Left cardiac atrium (tissue), 4 donors: ENCODE data around the gene KRT77. TPM values are rescaled to one million over a fixed set of nuclear protein-coding genes. Genes with fewer than 3 reads are reported as not detected.
A peak's percentile ranks its signal among the peaks of the same experiment; 100 is the strongest.
"Not testable (repeated sequence)": the region's sequence is repeated elsewhere in the genome, so short reads cannot be mapped to it uniquely, and the experiment has no call there.

Experiments used
- ATAC-seq, 2 donors: fragments of 200-7000 bp; cut with Tn5 transposase; one replicate each; pipeline ENCODE4 v1.9.1; 2020; ENCODE audit warnings: mild to moderate bottlenecking in 2 of 2, moderate library complexity in 2 of 2
- DNase-seq: peaks from one replicate; pipeline ENCODE4 v3.0.0-alpha.2; 2020
- intact Hi-C, 2 donors: fragments of 100-400 bp; cut with DNase I; formaldehyde crosslinking; loops; one replicate each; pipeline versions ENCODE4 v1.14.1 to v1.15.1; 2022 to 2023
- long read RNA-seq: library from polyadenylated mRNA; unstranded; transcript quantifications from one replicate; pipeline ENCODE4 v2.0.0, GENCODE V29; 2021
- total RNA-seq, 2 donors: library from RNA; stranded (reverse); fragmentation: NEBNext Ultra II Directional; extraction: Animal tissue kit (Norgen Biotek cat#: 25700); gene quantifications; one replicate each; pipeline ENCODE4 v1.2.1, GENCODE V29; 2021
- donor health status: DM: no; HTN: yes; CAD: no.
- donor health status: DM: no; HTN: yes; CAD: no; lungs with severe emphysema.
- donor health status: DM: yes; HTN: yes; CAD: no.
- donor health status: Dilated cardiomyopathy.

The KRT77 gene
- not detected for total RNA-seq
- long read RNA-seq = 0 reads

DNA sequence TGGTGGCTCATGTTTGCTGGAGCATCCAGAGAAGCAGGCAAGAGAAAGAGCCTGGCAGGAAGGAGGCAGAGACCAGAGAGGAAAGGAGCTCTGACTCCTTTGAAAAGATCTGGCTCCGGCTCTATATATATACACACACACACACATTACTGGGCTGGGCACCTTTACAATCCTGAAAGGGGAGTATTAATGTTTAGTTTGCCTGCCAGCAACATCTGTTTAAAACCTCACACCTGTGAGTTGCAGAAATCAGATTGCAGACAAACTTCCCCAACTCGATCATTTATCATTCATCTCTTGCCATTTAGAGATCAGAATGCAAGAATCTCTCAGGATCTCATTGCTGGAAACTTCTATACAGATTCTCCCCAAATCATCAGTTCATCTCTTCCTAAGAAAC, at the start of gene KRT77:
TSS of gene KRT77 (minus strand) at position 101 of the 400 bp plus-strand sequence. CDS start at position 11, 90 bp downstream.
- ATAC-seq (no peak), DNase-seq (no peak)
- intact Hi-C loops = no loop called here

- DNase-seq = no peak
- ATAC-seq = no peak
- intact Hi-C loops = no loop called here
Measured at GRCh38 chr12:52752516-52752915, 49.2 kb upstream of the KRT77 start.

DNA sequence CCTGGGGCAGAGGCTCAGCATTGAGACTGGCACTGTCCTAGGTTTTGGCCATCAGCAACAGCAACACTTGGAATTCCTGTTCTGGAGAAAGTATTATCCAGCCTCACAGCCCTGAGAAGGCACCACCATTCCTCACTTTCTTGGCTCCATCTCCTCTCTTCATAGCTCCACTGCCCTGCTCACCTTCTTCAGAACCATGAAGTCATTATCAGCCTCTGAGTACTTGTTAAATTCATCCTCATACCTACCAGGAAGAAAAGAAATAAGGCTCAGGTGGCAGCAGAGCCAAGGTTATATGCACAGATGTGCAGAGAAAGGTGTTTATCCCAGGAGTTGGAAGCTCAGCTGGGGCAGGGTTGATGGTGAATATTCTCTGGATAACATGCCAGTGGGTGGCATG, 48.5 kb upstream of the KRT77 start:
- intact Hi-C loops = no loop called here
- no peak for ATAC-seq
- no peak for DNase-seq

DNA sequence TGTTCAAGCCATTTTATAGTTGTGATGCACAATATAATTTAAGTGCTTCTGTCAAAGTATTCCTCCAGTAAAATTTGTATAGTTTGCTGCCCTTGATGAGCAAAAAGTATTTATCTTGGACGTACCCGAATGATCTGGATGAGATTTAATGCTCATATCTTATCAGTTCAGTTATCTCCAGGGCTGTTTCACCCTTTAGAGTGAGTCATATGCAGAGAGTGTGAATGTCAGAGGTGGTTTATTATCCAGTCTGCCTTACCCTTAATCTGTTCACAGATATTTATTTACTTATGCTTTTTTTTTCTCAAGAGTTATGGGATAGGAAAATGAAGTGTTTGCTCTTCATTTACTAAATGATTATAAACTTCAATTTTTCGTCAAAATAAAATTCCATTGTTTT, 47.2 kb upstream of the KRT77 start:
- ATAC-seq, intact Hi-C loops: not testable (repeated sequence)

DNA sequence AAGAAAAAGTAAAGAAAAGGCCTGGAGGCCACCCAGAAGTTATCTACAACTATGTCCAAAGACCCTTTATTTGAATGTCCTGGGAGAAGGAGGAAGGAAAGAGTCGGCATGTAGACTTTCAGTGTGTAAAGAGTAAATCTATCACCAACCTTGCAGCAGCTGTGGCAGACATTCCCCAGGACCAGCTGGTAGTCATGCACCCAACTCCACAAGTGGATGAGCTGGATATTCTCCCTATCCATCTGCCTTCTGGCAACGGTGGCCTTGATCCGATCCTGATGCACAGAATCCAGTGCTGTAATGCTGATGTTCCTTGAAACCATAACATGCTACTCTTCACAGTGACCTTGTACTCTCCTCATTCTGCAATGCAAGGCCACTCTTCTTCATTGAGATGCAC, 46.5 kb upstream of the KRT77 start:
- ATAC-seq = no peak
- DNase-seq = no peak
- intact Hi-C loops = no loop called here

More for the DNA sequence above, 47.2 kb upstream of the KRT77 start:
- DNase-seq = not testable (repeated sequence)

GRCh38 chr12:52748578-52748977, 45.3 kb upstream of the KRT77 start:
- intact Hi-C loops = no loop called here

DNA sequence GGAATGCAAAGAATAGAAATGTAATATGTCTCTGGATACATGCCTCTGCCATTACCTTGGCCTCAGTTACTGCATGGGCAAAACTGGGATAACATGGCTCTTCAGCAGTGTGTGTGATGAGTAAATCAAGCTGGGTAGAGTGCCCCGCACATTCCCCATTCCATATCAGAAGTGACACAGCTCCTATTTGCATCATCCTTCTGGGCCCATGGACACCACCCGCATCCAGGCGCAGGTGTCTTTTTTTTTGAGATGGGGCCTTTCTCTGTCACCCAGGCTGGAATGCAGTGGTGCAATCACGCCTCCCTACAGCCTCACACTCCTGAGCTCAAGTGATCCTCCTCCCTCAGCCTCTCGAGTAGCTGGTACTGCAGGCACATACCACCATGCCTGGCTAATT, 42.2 kb upstream of the KRT77 start:
- ATAC-seq (no peak), DNase-seq (no peak)
- intact Hi-C loops = no loop called here

More at GRCh38 chr12:52748578-52748977, 45.3 kb upstream of the KRT77 start:
- no peak for ATAC-seq
- DNase-seq = no peak

GRCh38 chr12:52744493-52745156, 41.3 kb upstream of the KRT77 start:
- no peak for ATAC-seq
- DNase-seq = no peak
- intact Hi-C loops = no loop called here

GRCh38 chr12:52742822-52743457, 39.6 kb upstream of the KRT77 start:
- ATAC-seq (no peak), DNase-seq (no peak)
- intact Hi-C loops = no loop called here

DNA sequence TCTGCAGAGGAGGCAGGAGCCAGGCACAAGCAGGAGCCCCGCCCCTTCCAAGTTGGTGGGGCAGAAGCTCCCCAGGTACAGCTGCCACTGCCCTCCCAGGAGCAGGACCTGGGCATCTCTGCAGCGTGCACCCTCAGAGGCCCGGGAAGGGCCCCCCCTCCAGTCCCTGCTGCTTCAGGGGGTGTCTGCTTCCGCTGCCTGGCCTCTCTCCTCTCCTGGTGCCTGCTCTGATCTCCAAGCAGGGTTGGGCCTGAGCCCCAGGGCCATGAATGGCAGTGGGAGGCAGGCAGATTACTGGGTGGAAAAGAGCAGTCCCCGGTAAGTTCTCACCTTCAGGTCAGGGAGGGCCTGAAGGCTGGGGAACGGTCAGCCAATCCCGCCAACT, 38.9 kb upstream of the KRT77 start:
- ATAC-seq (no peak), DNase-seq (no peak)
- intact Hi-C loops = no loop called here

DNA sequence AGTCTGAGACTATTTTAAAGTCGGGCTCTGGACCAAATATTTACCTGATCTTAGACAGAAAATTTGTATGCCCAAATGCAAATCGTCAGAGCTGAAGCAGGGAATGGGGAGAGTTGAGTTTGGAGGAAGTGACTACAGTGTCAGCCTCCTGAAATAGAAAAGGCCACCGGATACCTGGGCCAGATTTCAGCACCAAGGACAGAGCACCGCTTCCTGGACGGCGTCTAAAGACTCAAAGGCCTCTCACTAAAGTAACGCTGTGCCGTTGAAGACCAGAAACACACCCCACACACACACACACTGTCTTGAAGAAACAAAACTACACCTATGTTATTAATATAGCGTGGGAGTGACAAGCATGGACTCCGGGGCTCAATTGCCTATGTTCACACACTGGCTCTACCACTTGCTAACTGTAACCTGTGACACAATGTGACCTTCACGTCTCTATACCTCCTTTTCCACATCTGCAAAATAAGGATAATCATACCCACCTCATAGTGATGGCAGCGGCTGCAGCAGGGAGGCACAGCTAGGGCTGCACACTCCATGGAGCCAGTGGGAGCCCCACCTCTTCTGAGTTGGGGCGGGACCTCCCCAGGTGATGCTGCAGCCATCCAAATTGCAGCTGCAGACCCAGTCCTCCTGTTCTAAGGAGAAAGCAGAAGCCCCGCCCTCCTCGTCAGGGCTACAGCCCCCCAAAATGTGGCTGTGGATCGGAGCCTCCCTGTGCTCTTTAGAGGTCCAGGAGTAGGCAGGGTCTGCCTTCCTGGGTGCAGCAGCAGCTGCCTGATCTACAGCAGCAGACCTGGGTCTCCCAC, 38.3 kb upstream of the KRT77 start:
- DNase-seq = peak; percentile 65
- ATAC-seq = peak; percentile 51 to 65
- intact Hi-C loops = no loop called here

DNA sequence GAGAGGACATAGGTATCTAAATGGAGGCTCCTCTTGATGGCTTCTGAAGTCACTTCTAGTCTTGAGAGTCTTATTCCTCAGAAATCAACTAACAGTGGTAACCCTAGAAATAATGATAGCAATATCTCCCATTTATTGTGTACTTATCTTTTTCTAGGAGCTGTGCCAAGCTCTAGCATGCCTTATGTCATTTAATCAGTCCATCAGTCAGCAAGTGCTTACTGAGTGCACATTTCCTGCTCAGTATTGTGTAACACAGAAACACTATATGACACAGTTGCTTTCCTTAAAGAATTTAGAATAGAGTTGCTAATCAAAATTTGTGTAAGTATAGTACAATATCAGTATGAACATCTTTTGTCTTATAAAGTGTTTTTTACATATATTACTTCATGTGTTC, 37.3 kb upstream of the KRT77 start:
- no peak for ATAC-seq
- intact Hi-C loops = no loop called here

GRCh38 chr12:52739963-52740362, 36.6 kb upstream of the KRT77 start:
- DNase-seq (no peak), ATAC-seq (no peak)
- intact Hi-C loops = no loop called here

More for the DNA sequence above, 37.3 kb upstream of the KRT77 start:
- no peak for DNase-seq

- no peak for ATAC-seq
- DNase-seq = no peak
- intact Hi-C loops = no loop called here
Measured at GRCh38 chr12:52735816-52736632, 32.7 kb upstream of the KRT77 start.

GRCh38 chr12:52735106-52735505, 31.8 kb upstream of the KRT77 start:
- intact Hi-C loops = no loop called here
- ATAC-seq (no peak), DNase-seq (no peak)

DNA sequence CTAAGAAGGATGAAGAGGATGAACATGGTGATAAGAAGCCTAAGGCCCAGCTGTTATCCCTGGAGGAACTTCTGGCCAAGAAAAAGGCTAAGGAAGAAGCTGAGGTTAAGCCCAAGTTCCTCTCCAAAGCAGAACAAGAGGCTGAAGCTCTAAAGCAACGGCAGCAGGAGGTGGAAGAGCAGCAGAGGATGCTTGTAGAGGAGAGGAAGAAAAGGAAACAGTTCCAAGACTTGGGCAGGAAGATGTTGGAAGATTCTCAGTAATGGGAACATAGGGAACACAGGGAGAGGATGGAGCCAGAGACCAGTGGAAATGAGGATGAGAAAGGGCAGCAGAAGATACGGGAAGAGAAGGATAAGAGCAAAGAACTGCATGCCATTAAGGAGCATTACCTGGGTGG, 27.5 kb upstream of the KRT77 start:
- no peak for DNase-seq
- no peak for ATAC-seq
- intact Hi-C loops = no loop called here

- intact Hi-C loops = no loop called here
- ATAC-seq (no peak), DNase-seq (no peak)
Measured at GRCh38 chr12:52730383-52730782, 27.1 kb upstream of the KRT77 start.

DNA sequence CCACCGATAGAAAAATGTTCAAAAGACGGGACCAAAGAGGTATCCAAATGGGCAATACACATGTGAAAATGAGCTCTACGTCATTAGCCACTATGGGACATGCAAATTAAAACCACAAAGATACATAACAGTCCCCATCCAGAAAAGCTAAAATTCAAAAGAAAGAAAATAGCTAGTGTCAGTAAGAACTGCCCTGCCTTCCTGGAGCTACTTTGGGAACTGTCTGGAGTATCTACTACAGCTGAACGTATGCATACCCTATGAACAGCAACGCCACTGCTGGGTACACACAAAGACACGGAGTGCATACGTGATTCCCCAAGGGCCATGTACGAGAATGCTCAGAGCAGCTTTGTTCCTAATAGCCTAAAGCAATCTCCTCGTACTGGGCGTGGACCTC, 25.8 kb upstream of the KRT77 start:
- ATAC-seq = no peak
- intact Hi-C loops = no loop called here
- DNase-seq = no peak

DNA sequence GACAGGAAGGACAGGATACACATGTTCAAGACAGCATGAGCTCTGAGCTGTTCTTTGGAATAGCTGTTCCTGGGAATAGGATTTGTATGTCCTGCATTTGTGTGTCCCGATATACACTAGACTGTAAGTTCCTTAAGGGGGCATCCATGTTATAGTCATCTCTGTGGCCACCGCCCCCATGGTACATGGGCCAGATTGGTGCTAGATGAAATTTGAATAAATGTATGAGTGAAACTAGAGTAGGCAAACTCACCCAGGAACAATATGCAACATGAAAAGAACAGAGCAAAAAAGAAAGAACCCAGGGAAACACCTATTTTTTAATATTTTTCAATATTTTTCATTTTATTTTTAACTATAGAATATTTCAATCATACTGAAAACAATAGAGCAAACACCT, 25.1 kb upstream of the KRT77 start:
- no peak for DNase-seq
- intact Hi-C loops = no loop called here
- no peak for ATAC-seq
